GM23248 (cell line): Measurements from ENCODE around the gene EXOSC5. TPM values are rescaled to one million over a fixed set of nuclear protein-coding genes. Genes with fewer than 3 reads are reported as not detected.
A peak's percentile ranks its signal among the peaks of the same experiment; 100 is the strongest.

Source experiments
- DNase-seq: peaks from one replicate; pipeline ENCODE4 v3.0.0-alpha.2; 2015
- H2AFZ ChIP-seq: fragments of 200-600 bp; sonication (generic); 2 replicates; pipeline ENCODE4 v1.6.1; 2016; ENCODE audit warnings: antibody characterized with exemption
- H3F3A ChIP-seq: fragments of 200-600 bp; sonication (generic); 2 replicates; pipeline ENCODE4 v1.6.1; 2016; ENCODE audit warnings: mild to moderate bottlenecking, antibody characterized with exemption, mixed run types; ENCODE audit not compliant: insufficient read depth
- H3K27ac ChIP-seq: fragments of 200-600 bp; sonication (generic); 2 replicates; pipeline ENCODE4 v1.5.1; 2016; ENCODE audit warnings: mild to moderate bottlenecking
- H3K27me3 ChIP-seq: fragments of 200-600 bp; sonication (generic); replicated peaks from 2 replicates; pipeline ENCODE4 v1.6.1; 2016; ENCODE audit warnings: mild to moderate bottlenecking; ENCODE audit not compliant: insufficient read depth
- H3K36me3 ChIP-seq: fragments of 200-600 bp; sonication (generic); 2 replicates; pipeline ENCODE4 v1.6.1; 2016; ENCODE audit warnings: low read depth, mild to moderate bottlenecking
- H3K4me1 ChIP-seq: fragments of 200-600 bp; sonication (generic); 2 replicates; pipeline ENCODE4 v1.6.1; 2016; ENCODE audit warnings: mild to moderate bottlenecking; ENCODE audit not compliant: insufficient read depth
- H3K4me2 ChIP-seq: fragments of 200-600 bp; sonication (generic); one replicate; pipeline ENCODE4 v1.6.1; 2016; ENCODE audit warnings: mild to moderate bottlenecking; ENCODE audit not compliant: unreplicated experiment
- H3K4me3 ChIP-seq: fragments of 200-600 bp; sonication (generic); 2 replicates; pipeline ENCODE4 v1.5.1; 2016; ENCODE audit warnings: mild to moderate bottlenecking
- H3K79me2 ChIP-seq: fragments of 200-600 bp; sonication (generic); 2 replicates; pipeline ENCODE4 v1.6.1; 2016; ENCODE audit warnings: mild to moderate bottlenecking; ENCODE audit not compliant: insufficient read depth
- H3K9ac ChIP-seq: fragments of 200-600 bp; sonication (generic); 2 replicates; pipeline ENCODE4 v1.6.1; 2016; ENCODE audit warnings: mild to moderate bottlenecking
- H3K9me2 ChIP-seq: fragments of 200-600 bp; sonication (generic); 2 replicates; pipeline ENCODE4 v1.6.1; 2016; ENCODE audit warnings: mixed run types, mild to moderate bottlenecking, moderate library complexity; ENCODE audit not compliant: insufficient read depth
- H3K9me3 ChIP-seq: fragments of 200-600 bp; sonication (generic); one replicate; pipeline ENCODE4 v1.6.1; 2017; ENCODE audit warnings: low read depth
- H4K20me1 ChIP-seq: fragments of 200-600 bp; sonication (generic); 2 replicates; pipeline ENCODE4 v1.6.0; 2016; ENCODE audit not compliant: insufficient read depth
- EZH2 ChIP-seq: fragments of 200-600 bp; sonication (generic); IDR thresholded peaks from 2 replicates; pipeline ENCODE4 v1.6.1; 2018; ENCODE audit warnings: antibody characterized with exemption, mild to moderate bottlenecking; ENCODE audit not compliant: insufficient read depth, poor library complexity, severe bottlenecking
- EZH2phosphoT487 ChIP-seq: fragments of 200-600 bp; sonication (generic); IDR thresholded peaks from 2 replicates; pipeline ENCODE4 v1.6.1; 2018; ENCODE audit warnings: antibody characterized with exemption, moderate library complexity, mild to moderate bottlenecking, low read depth; ENCODE audit not compliant: insufficient read depth
- WGBS, 2 experiments: methylation state at CpG; one replicate each; pipeline ENCODE4 v1.1.6; 2015 to 2017; ENCODE audit warnings: low lambda C conversion rate in 2 of 2, low coverage in 1 of 2; ENCODE audit errors: missing lambda C conversion rate in 2 of 2; 5-methylcytosine and 5-hydroxymethylcytosine counted together
- in situ Hi-C: fragments of 300-500 bp; cut with MboI; formaldehyde crosslinking; loops from 2 replicates; pipeline ENCODE4 v1.15.0; 2020
- polyA plus RNA-seq: library from polyadenylated mRNA; unstranded; fragments of >200 nt; fragmentation: Nextera tagmentation; extraction: Ambion mirVana; gene quantifications from 2 replicates; pipeline ENCODE4 v1.2.1, GENCODE V29; 2016
- total RNA-seq: library from RNA; depleted of rRNA; stranded (reverse); fragments of >200 nt; shearing (Covaris generic); gene quantifications from 2 replicates; pipeline ENCODE4 v1.2.3, GENCODE V29; 2014

Gene EXOSC5
- total and polyA plus RNA-seq, 2 experiments from 2014 or later: 21.4 to 26.4 TPM

DNA sequence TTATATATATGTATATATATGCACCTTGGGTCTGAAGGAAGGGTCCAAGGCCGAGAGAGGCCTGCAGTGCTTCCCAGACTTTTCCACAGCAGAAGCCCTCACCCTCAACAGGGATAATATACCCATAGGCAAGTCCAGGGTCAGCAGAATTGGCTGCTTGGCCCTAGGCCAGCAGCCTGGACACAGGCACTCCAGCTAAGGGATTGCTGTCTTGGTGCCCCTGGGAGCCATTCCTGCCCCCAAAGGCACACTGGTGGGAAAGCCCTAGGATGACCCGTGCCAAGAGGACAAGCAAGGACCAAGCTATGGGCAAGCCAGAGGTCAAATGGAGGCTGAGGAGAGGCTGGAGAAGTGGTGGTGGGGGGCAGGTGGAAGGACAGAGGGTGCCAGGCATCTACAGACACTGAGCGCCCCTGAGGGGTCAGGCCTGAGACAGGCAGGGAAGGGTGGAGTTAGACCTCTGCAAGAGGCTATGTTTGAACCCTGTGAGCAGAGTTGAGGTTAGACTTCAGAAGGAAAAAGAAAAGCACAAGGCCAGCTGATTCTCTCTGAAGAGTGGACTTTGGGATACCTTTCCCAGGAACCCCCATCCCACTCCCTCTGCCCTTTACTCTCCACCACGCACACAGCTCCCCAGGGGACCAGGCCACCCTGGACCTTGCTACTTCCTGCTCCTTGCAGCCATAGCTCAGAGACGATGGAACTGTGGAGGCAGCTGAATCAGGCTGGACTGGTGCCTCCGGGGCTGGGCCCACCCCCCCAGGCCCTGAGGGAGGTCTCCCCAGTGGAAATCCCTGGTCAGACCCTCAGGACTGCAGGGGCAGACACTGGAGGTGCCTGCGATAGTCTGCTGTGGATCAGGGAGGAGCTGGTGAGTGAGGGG lies 45.6 kb upstream of the EXOSC5 start, which contains the start of gene ERICH4:
Gene ERICH4, plus strand, starts transcription at position 684 of the 883 bp plus-strand sequence. Its CDS starts 14 bp downstream, at position 698.
- Histone ChIP-seq H3K9me3 (no peaks in the 10 kb centered on the region), H3F3A (no peaks in the 10 kb centered on the region), H3K9ac (no peak within 1 kb of the TSS), H4K20me1 (no peaks in the 10 kb centered on the region), H3K4me3 (no peak within 1 kb of the TSS), H3K79me2 (peaks cover 15% of the 10 kb centered on the region), H3K4me1 (peaks cover 7% of the 10 kb centered on the region; the same call in 1 of the 2 replicates), H3K9me2 (no peaks in the 10 kb centered on the region), H3K27ac (no peak within 1 kb of the TSS), H2AFZ (peak within 1 kb of the TSS; percentile 41; the same call in 1 of the 2 replicates), H3K4me2 (no peak within 1 kb of the TSS), H3K36me3 (no peaks in the 10 kb centered on the region), H3K27me3 (no peaks in the 10 kb centered on the region; the same call in 1 of the 2 replicates)
- no peak for DNase-seq
- no peak for TF ChIP-seq EZH2
- TF ChIP-seq EZH2phosphoT487: no peak
- in situ Hi-C loops: no loop called here
- WGBS, 2 experiments: 37 to 40% methylated on average over 7 of the region's 7 CpGs

DNA sequence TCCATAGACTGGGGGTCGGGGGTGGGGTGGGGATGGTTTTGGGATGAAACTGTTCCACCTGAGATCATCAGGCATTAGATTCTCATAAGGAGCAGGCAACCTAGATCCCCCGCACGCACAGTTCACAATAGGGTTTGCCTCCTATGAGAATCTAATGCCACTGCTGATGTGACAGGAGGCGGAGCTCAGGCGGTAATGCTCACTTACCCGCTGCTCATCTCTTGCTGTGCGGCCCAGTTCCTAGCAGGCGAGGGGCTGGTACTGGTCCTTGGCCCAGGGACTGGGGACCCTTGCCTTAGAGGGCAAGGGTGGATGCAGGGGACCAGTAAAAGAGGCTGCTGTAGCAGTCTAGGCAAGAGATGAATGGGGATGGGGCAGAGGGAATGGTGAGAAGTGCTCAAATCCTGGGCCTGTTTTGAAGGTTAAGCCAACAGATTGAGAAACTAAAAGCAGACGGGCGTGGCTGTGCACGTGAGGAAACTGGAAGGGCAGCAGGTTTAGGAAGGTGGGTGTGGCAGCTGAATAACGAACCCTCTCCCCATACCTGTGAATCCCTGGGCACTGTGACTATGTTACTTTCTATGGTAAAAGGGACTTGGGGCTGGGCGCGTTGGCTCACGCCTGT lies 44.3 kb upstream of the EXOSC5 start:
- H3F3A ChIP-seq: no peaks in the 10 kb centered on the region
- H3K4me2 ChIP-seq: no peak overlapping the region
- peaks cover 20% of the 10 kb centered on the region for H3K79me2 ChIP-seq
- no peak overlapping the region for H3K9ac ChIP-seq
- TF ChIP-seq EZH2 (no peak), EZH2phosphoT487 (no peak)
- peaks cover 7% of the 10 kb centered on the region; the same call in 1 of the 2 replicates for H3K4me1 ChIP-seq
- H2AFZ ChIP-seq: no peak overlapping the region
- H3K9me3 ChIP-seq: no peaks in the 10 kb centered on the region
- H3K4me3 ChIP-seq: no peak overlapping the region
- in situ Hi-C loops: no loop called here
- WGBS, 2 experiments: 65 to 66% methylated on average over 14 to 15 of the region's 15 CpGs
- no peaks in the 10 kb centered on the region for H3K36me3 ChIP-seq
- H3K27me3 ChIP-seq: no peaks in the 10 kb centered on the region
- no peaks in the 10 kb centered on the region for H4K20me1 ChIP-seq
- no peaks in the 10 kb centered on the region for H3K9me2 ChIP-seq
- no peak for DNase-seq
- H3K27ac ChIP-seq: no peak overlapping the region

DNA sequence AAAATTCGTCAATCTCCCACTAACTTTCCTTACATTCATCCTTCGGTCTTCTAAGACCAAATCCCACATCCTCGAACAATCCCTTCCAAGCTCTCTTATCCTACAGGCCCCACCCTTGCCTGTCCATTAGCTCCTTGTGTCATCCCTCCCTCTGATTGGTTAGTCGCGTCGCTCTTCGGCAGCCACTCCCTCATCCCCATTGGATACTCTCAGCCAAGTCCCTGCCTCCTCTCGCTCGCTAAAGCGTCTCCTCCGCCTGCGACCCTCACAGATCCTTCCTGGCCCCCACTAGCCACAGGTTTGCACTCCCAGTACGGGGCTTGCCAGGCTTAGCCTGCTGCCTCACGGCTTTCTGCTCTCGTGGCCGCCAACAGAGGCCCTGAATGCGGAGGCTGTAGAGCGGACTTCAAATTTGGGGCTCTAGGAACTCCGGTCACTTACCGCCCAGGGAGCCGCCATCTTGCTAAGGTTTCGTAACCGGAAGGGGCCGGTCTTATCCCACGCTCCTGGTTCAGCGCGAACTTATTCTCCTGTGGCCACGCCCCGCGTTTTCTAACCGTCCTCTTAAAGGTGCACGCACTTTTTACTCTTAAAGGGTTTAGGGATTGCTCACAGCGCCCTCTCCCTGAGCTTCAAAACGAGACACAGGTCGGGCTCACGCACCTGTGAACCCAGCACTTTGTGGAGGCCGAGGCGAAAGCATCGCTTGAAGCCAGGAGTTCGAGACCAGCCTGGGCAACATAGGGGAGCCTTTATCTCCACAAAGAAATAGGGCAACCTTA lies 42.5 kb upstream of the EXOSC5 start, which contains the start of gene DMAC2:
Gene DMAC2, minus strand, starts transcription at position 472 of the 782 bp plus-strand sequence. Its CDS starts 13 bp downstream, at position 459.
- peak; percentile 100 for DNase-seq
- Histone ChIP-seq H3K4me1 (peaks cover 7% of the 10 kb centered on the region; the same call in 1 of the 2 replicates), H3K27ac (peak within 1 kb of the TSS; percentile 91), H3K9ac (peak within 1 kb of the TSS; percentile 88), H3K4me2 (peak within 1 kb of the TSS; percentile 76), H3K36me3 (no peaks in the 10 kb centered on the region), H3K9me3 (no peaks in the 10 kb centered on the region), H3F3A (no peaks in the 10 kb centered on the region), H2AFZ (peak within 1 kb of the TSS; percentile 90), H3K27me3 (no peaks in the 10 kb centered on the region), H3K4me3 (peak within 1 kb of the TSS; percentile 97), H3K9me2 (no peaks in the 10 kb centered on the region), H4K20me1 (no peaks in the 10 kb centered on the region), H3K79me2 (peaks cover 20% of the 10 kb centered on the region)
- TF ChIP-seq EZH2phosphoT487 (no peak), EZH2 (no peak)
- 1% methylated on average over 40 of the region's 40 CpGs for WGBS, 2 experiments
- in situ Hi-C loops: no loop called here

DNA sequence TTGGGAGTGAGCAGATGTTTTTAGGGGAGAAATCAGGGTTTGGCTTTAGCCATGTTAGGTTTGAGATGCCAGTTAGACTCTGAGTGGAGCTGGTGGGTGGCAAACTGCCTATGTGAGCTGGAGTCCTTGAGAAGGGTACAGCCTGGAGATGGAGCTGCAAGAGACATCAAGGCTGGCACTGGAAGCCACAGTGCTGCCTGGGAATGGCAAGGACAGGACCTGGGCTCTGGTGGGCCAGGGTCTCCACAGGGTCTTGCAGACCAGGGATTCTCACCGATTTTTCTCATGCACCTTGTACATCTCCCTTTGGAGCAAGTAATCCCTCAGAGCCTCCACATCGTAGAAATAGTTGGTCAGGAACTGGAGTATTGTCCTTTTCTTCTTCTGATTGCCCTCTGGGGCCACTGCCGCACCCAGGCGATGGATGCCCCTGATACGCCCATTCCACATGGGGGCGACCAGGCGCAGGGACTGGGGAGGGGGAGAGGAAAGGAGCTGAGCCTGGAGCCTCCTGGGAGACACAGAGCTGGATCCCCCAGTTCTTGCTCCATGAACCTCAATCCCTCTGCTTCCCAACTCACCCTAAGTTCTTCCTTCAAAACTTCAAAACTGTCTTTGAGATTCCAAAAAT lies 40.9 kb upstream of the EXOSC5 start:
- in situ Hi-C loops: no loop called here
- DNase-seq: no peak
- 95 to 96% methylated on average over 7 of the region's 7 CpGs for WGBS, 2 experiments

More for the DNA sequence above, 40.9 kb upstream of the EXOSC5 start:
- no peak for TF ChIP-seq EZH2
- no peak for TF ChIP-seq EZH2phosphoT487
- Histone ChIP-seq H3K36me3 (no peaks in the 10 kb centered on the region), H3K79me2 (peaks cover 20% of the 10 kb centered on the region), H3K27ac (no peak overlapping the region), H4K20me1 (no peaks in the 10 kb centered on the region), H3K4me2 (no peak overlapping the region), H3K9ac (no peak overlapping the region), H3K4me3 (no peak overlapping the region), H2AFZ (no peak overlapping the region), H3K27me3 (no peaks in the 10 kb centered on the region), H3F3A (no peaks in the 10 kb centered on the region), H3K4me1 (peaks cover 7% of the 10 kb centered on the region; the same call in 1 of the 2 replicates), H3K9me3 (no peaks in the 10 kb centered on the region), H3K9me2 (no peaks in the 10 kb centered on the region)
